NCI-H146 treated with DMSO at 0.1 percent for 48 hours (cell line): ENCODE results near the gene ANGPTL2.

Experiments used
- DNase-seq: peaks from one replicate; lab custom pipeline; 2025; ENCODE audit not compliant: unreplicated experiment; lab: John Stamatoyannopoulos, UW

Gene ANGPTL2

GRCh38 chr9:127053960-127054359 is 68.5 kb downstream of the ANGPTL2 start:
- no peak for DNase-seq

GRCh38 chr9:127053057-127053821 is 69.2 kb downstream of the ANGPTL2 start:
- no peak for DNase-seq

- DNase-seq, result no peak
Observed at GRCh38 chr9:127051881-127052595, 70.4 kb downstream of the ANGPTL2 start.

GRCh38 chr9:127050591-127051001 is 71.8 kb downstream of the ANGPTL2 start:
- no peak for DNase-seq

- no peak for DNase-seq
Observed at GRCh38 chr9:127050152-127050551, 72.3 kb downstream of the ANGPTL2 start.

GRCh38 chr9:127049581-127049980 is 72.9 kb downstream of the ANGPTL2 start:
- DNase-seq, result no peak

- no peak for DNase-seq
Observed at GRCh38 chr9:127049044-127049443, 73.4 kb downstream of the ANGPTL2 start.

GRCh38 chr9:127047971-127048370 is 74.5 kb downstream of the ANGPTL2 start:
- DNase-seq, result no peak

GRCh38 chr9:127045148-127045547 is 77.3 kb downstream of the ANGPTL2 start:
- DNase-seq, result no peak

- DNase-seq, result no peak
Observed at GRCh38 chr9:127039492-127039891, 82.9 kb downstream of the ANGPTL2 start.

- DNase-seq, result no peak
Observed at GRCh38 chr9:127038531-127038930, 83.9 kb downstream of the ANGPTL2 start.
